IMR-90 (cell line): ENCODE measurements around the gene MT1G. TPM values are rescaled to one million over a fixed set of nuclear protein-coding genes. Genes with fewer than 3 reads are reported as not detected.

ENCODE experiments used
- ATAC-seq: fragments of 200-7000 bp; cut with Tn5 transposase; 2 replicates; pipeline ENCODE4 v1.9.1; 2020; ENCODE audit warnings: low read depth, mild to moderate bottlenecking, moderate library complexity
- BruUV-seq: library from RNA; stranded (reverse); fragments of 400-500 nt; replicated peaks from 2 replicates; lab custom pipeline; 2021; lab: Mats Ljungman, UMichigan
- CTCF ChIA-PET: fragments of 300-600 bp; formaldehyde crosslinking; extraction: SDS; loops from one replicate; lab custom pipeline; 2021; ENCODE audit warnings: antibody characterized with exemption; lab: Yijun Ruan, JAX
- POLR2A ChIA-PET: fragments of 300-600 bp; sonication (Branson Sonifier 250); formaldehyde crosslinking; loops from one replicate; lab custom pipeline; 2022; ENCODE audit warnings: antibody characterized with exemption; ENCODE audit not compliant: unreplicated experiment; lab: Charles Lee
- DNase-seq: peaks from one replicate; pipeline ENCODE4 v3.0.0; 2013
- H2AFZ ChIP-seq: replicated peaks from 2 replicates; pipeline ENCODE3; 2013; ENCODE audit warnings: low read length, mild to moderate bottlenecking; ENCODE audit not compliant: poor library complexity
- H2AK5ac ChIP-seq: 2 replicates; pipeline ENCODE4 v1.6.1; 2013; ENCODE audit warnings: low read depth, low read length, inconsistent platforms
- H2AK9ac ChIP-seq: replicated peaks from 2 replicates; pipeline ENCODE3; 2013; ENCODE audit warnings: mild to moderate bottlenecking, low read depth, low read length, moderate library complexity; ENCODE audit not compliant: poor library complexity
- H2BK120ac ChIP-seq: 2 replicates; pipeline ENCODE4 v1.6.1; 2013; ENCODE audit warnings: low read depth, low read length, inconsistent platforms
- H2BK15ac ChIP-seq: 3 replicates; pipeline ENCODE4 v1.6.1; 2013; ENCODE audit warnings: low read depth, low read length, inconsistent platforms
- H2BK20ac ChIP-seq: 2 replicates; pipeline ENCODE4 v1.6.1; 2013; ENCODE audit warnings: low read depth, mild to moderate bottlenecking, inconsistent platforms, low read length, moderate library complexity
- H2BK5ac ChIP-seq: 2 replicates; pipeline ENCODE4 v1.6.1; 2013; ENCODE audit warnings: mild to moderate bottlenecking, low read depth, low read length, inconsistent platforms; ENCODE audit not compliant: poor library complexity, severe bottlenecking
- H3K14ac ChIP-seq: replicated peaks from 2 replicates; pipeline ENCODE4 v1.6.1; 2013; ENCODE audit warnings: low read depth, low read length, inconsistent platforms
- H3K18ac ChIP-seq: 2 replicates; pipeline ENCODE4 v1.6.1; 2013; ENCODE audit warnings: low read depth, low read length, control low read depth
- H3K23ac ChIP-seq: 2 replicates; pipeline ENCODE4 v1.6.1; 2013; ENCODE audit warnings: low read depth, low read length, inconsistent platforms
- H3K27ac ChIP-seq: 2 replicates; pipeline ENCODE4 v1.5.1; 2013; ENCODE audit warnings: mild to moderate bottlenecking, control low read depth, low read length; ENCODE audit not compliant: insufficient read depth
- H3K27me3 ChIP-seq: 2 replicates; pipeline ENCODE4 v1.6.1; 2013; ENCODE audit warnings: low read length; ENCODE audit not compliant: control insufficient read depth, insufficient read depth
- H3K36me3 ChIP-seq: 2 replicates; pipeline ENCODE4 v1.6.1; 2013; ENCODE audit warnings: low read length, mixed read lengths; ENCODE audit not compliant: control insufficient read depth, insufficient read depth
- H3K4ac ChIP-seq: 2 replicates; pipeline ENCODE4 v1.6.1; 2013; ENCODE audit warnings: low read depth, low read length, inconsistent platforms
- H3K4me1 ChIP-seq: 2 replicates; pipeline ENCODE4 v1.6.1; 2013; ENCODE audit warnings: low read length, mixed read lengths; ENCODE audit not compliant: control insufficient read depth, insufficient read depth
- H3K4me2 ChIP-seq: 2 replicates; pipeline ENCODE4 v1.6.1; 2013; ENCODE audit warnings: low read depth, mild to moderate bottlenecking, control low read depth, low read length, moderate library complexity
- H3K4me3 ChIP-seq: 2 replicates; pipeline ENCODE4 v1.5.1; 2013; ENCODE audit warnings: low read depth, mild to moderate bottlenecking, control low read depth, low read length, moderate library complexity; ENCODE audit not compliant: insufficient read depth
- H3K56ac ChIP-seq: 2 replicates; pipeline ENCODE4 v1.6.1; 2013; ENCODE audit warnings: low read length, inconsistent platforms; ENCODE audit not compliant: insufficient read depth; ENCODE audit errors: extremely low read depth
- H3K79me1 ChIP-seq, 2 experiments: 2 replicates each; pipeline ENCODE4 v1.6.1; 2013; ENCODE audit warnings: low read length in 2 of 2, inconsistent platforms in 1 of 2, low read depth in 1 of 2
- H3K9ac ChIP-seq: 2 replicates; pipeline ENCODE4 v1.6.1; 2013; ENCODE audit warnings: low read depth, low read length, control low read depth
- H3K9me1 ChIP-seq: 2 replicates; pipeline ENCODE4 v1.6.1; 2013; ENCODE audit warnings: low read length, inconsistent platforms; ENCODE audit not compliant: insufficient read depth
- H3K9me3 ChIP-seq: 2 replicates; pipeline ENCODE4 v1.6.1; 2013; ENCODE audit warnings: low read length; ENCODE audit not compliant: control insufficient read depth, insufficient read depth
- H4K20me1 ChIP-seq: 2 replicates; pipeline ENCODE4 v1.6.1; 2013; ENCODE audit warnings: low read length, inconsistent platforms; ENCODE audit not compliant: insufficient read depth
- H4K5ac ChIP-seq: 2 replicates; pipeline ENCODE4 v1.6.1; 2013; ENCODE audit warnings: mild to moderate bottlenecking, low read depth, low read length, control low read depth
- H4K8ac ChIP-seq, 2 experiments: 2 replicates each; pipeline ENCODE4 v1.6.1; 2013; ENCODE audit warnings: low read depth in 2 of 2, low read length in 2 of 2, control low read depth in 1 of 2, inconsistent platforms in 1 of 2
- H4K91ac ChIP-seq: 2 replicates; pipeline ENCODE4 v1.6.1; 2013; ENCODE audit warnings: low read depth, low read length, inconsistent platforms; ENCODE audit not compliant: insufficient read depth
- CEBPB ChIP-seq: IDR thresholded peaks from 2 replicates; pipeline ENCODE4 v1.6.1; 2012; ENCODE audit warnings: low read depth, low read length, improper control_type of control experiment
- FOS ChIP-seq: fragments of 150-350 bp; IDR thresholded peaks from 2 replicates; pipeline ENCODE4 v1.6.1; 2016; ENCODE audit warnings: low read depth, low read length
- MAFK ChIP-seq: IDR thresholded peaks from 2 replicates; pipeline ENCODE4 v1.6.1; 2012; ENCODE audit warnings: low read depth, low read length, improper control_type of control experiment
- POLR2A ChIP-seq: IDR thresholded peaks from 2 replicates; pipeline ENCODE4 v1.6.1; 2012; ENCODE audit warnings: mild to moderate bottlenecking, low read depth, low read length
- RFX5 ChIP-seq: IDR thresholded peaks from 2 replicates; pipeline ENCODE4 v1.8.0; 2012; ENCODE audit warnings: low read depth, mild to moderate bottlenecking, low read length, moderate library complexity
- WGBS, 2 experiments: methylation state at CpG; one replicate each; pipeline versions ENCODE4 v1.1.5 to v1.1.7; 2013; ENCODE audit warnings: missing lambda C conversion rate in 2 of 2; ENCODE audit not compliant: insufficient read length in 1 of 2; ENCODE audit errors: extremely low coverage in 2 of 2; 5-methylcytosine and 5-hydroxymethylcytosine counted together
- dilution Hi-C: fragments of 300-500 bp; cut with HindIII; formaldehyde crosslinking; loops from one replicate; pipeline ENCODE4 v1.14.3; 2018; ENCODE audit warnings: low sequenced_read_pairs; ENCODE audit not compliant: unreplicated experiment
- in situ Hi-C: fragments of 300-500 bp; cut with MboI; formaldehyde crosslinking; loops from 3 replicates; pipeline ENCODE4 v1.14.3; 2019; ENCODE audit warnings: low sequenced_read_pairs, inconsistent platforms, mixed read lengths
- intact Hi-C: fragments of 100-400 bp; cut with micrococcal nuclease; formaldehyde crosslinking; loops from 2 replicates; pipeline ENCODE4 v1.10.0; 2022
- polyA plus RNA-seq, 3 experiments: library from polyadenylated mRNA; depleted of rRNA; stranded (reverse); fragments of >200 nt; gene quantifications; 2 replicates each; pipeline ENCODE4 v1.2.3, GENCODE V29; 2012; ENCODE audit warnings: low replicate concordance in 1 of 3
- total RNA-seq: library from RNA; depleted of rRNA; stranded (reverse); fragments of >200 nt; gene quantifications from 2 replicates; pipeline ENCODE4 v1.2.3, GENCODE V29; 2012
- TF ChIP-seq, protein P1 (sequence below): conservative IDR thresholded peaks from 2 replicates; pipeline ENCODE4 v1.5.1; 2012; ENCODE audit warnings: mild to moderate bottlenecking, low read depth, low read length, improper control_type of control experiment
- TF ChIP-seq, protein P2 (sequence below): fragments of 150-350 bp; IDR thresholded peaks from 2 replicates; pipeline ENCODE4 v1.6.1; 2016; ENCODE audit warnings: low read depth, mild to moderate bottlenecking, low read length, moderate library complexity, borderline replicate concordance

Gene MT1G
- total and polyA plus RNA-seq, 2 of the 4 experiments (the other 2 are of a cell fraction) = 0.48 TPM; not detected in 1

DNA sequence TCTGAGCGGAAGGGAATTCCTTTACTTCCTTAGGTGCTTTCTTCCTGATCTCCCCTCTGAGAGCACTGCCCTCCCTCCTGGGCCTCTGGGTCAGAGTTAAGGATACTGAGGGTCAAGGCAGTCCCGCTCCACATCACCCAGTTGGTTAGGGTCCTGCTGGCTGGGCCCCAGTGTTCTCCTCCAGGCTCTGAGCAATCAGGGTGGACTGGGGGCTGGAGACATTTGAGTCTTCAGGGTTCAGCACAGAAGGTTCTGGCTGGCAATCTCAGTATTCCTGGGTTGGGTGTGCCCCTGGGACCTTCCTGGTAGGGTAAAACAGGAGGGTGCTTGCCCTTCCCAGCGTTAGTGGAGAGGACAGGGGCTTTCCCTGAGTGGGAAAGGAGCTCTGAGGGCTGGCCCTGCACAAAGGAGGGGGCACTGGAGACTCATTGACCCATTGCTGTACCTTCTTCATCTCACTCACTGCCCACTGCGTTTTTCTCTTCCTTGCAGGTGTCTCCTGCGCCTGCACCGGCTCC, 35.0 kb downstream of the MT1G start:
- in situ Hi-C loops = no loop called here

More for the DNA sequence above, 35.0 kb downstream of the MT1G start:
- Histone ChIP-seq H3K9me3 (peaks cover 2% of the 10 kb centered on the region; the same call in 1 of the 2 replicates), H3K4me3 (no peak overlapping the region), H3K4ac (no peak overlapping the region), H4K91ac (no peak overlapping the region), H3K9me1 (no peaks in the 10 kb centered on the region), H3K36me3 (no peaks in the 10 kb centered on the region), H2BK20ac (no peak overlapping the region), H3K23ac (no peak overlapping the region), H4K5ac (no peak overlapping the region), H2AK9ac (no peak overlapping the region), H3K14ac (no peak overlapping the region), H3K27me3 (peaks cover 65% of the 10 kb centered on the region), H2AK5ac (no peak overlapping the region), H3K9ac (no peak overlapping the region), H2AFZ (no peak overlapping the region), H4K8ac (no peak overlapping the region), H2BK15ac (no peak overlapping the region), H2BK120ac (no peak overlapping the region), H3K4me2 (no peak overlapping the region), H4K20me1 (no peaks in the 10 kb centered on the region), H3K18ac (no peak overlapping the region), H2BK5ac (no peak overlapping the region), H3K4me1 (no peaks in the 10 kb centered on the region; the same call in 1 of the 2 replicates), H3K27ac (no peak overlapping the region), H3K79me1 (no peaks in the 10 kb centered on the region), H3K56ac (no peak overlapping the region)
- CTCF ChIA-PET = no interaction called here
- intact Hi-C loops (no loop called here), dilution Hi-C loops (no loop called here)
- TF ChIP-seq, protein P1, sequence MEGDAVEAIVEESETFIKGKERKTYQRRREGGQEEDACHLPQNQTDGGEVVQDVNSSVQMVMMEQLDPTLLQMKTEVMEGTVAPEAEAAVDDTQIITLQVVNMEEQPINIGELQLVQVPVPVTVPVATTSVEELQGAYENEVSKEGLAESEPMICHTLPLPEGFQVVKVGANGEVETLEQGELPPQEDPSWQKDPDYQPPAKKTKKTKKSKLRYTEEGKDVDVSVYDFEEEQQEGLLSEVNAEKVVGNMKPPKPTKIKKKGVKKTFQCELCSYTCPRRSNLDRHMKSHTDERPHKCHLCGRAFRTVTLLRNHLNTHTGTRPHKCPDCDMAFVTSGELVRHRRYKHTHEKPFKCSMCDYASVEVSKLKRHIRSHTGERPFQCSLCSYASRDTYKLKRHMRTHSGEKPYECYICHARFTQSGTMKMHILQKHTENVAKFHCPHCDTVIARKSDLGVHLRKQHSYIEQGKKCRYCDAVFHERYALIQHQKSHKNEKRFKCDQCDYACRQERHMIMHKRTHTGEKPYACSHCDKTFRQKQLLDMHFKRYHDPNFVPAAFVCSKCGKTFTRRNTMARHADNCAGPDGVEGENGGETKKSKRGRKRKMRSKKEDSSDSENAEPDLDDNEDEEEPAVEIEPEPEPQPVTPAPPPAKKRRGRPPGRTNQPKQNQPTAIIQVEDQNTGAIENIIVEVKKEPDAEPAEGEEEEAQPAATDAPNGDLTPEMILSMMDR = no peak
- TF ChIP-seq RFX5 (no peak), POLR2A (no peak), CEBPB (no peak), MAFK (no peak), FOS (no peak)
- TF ChIP-seq, protein P2, sequence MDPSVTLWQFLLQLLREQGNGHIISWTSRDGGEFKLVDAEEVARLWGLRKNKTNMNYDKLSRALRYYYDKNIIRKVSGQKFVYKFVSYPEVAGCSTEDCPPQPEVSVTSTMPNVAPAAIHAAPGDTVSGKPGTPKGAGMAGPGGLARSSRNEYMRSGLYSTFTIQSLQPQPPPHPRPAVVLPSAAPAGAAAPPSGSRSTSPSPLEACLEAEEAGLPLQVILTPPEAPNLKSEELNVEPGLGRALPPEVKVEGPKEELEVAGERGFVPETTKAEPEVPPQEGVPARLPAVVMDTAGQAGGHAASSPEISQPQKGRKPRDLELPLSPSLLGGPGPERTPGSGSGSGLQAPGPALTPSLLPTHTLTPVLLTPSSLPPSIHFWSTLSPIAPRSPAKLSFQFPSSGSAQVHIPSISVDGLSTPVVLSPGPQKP = no peak
- BruUV-seq = no TSS peak
- WGBS, 2 experiments = no CpG with 5 or more reads among the region's 6 CpGs
- POLR2A ChIA-PET = no interaction called here
- ATAC-seq (no peak), DNase-seq (no peak)
